ENCODE measurements around the gene ZNF526. TPM values are rescaled to one million over a fixed set of nuclear protein-coding genes. Genes with fewer than 3 reads are reported as not detected.

Gene ZNF526
- total RNA-seq, 4 donors from 2014 or later = 4.6 to 7.9 (median 6.8) TPM

DNA sequence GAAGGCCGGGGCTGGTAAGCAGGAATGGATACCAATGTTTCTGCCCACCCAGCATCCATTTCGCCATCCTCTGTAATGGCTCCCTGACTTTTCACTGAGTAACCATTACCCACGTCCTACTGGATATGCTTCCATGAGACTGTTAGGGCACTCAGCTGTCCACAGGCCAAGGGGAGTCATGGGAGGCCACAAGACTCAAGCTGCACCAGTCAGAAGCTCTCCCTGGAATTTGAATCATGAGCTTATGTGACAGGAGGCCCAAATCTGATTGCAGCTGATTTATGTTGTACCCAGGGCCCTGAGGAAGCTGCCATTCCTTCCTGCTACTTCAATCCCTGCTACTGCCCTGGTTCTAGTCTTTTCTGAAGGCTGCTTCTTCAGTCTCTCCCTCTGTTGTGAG lies 31.0 kb upstream of the ZNF526 start:
- Histone ChIP-seq H3K27ac (no peak overlapping the region), H3K27me3 (no peaks in the 10 kb centered on the region), H3K4me1 (no peaks in the 10 kb centered on the region), H3K36me3 (no peaks in the 10 kb centered on the region), H3K4me3 (replicated peaks in 1 of 3) (no peak overlapping the region), H3K9me3 (no peaks in the 10 kb centered on the region)
- TF ChIP-seq, protein P1, sequence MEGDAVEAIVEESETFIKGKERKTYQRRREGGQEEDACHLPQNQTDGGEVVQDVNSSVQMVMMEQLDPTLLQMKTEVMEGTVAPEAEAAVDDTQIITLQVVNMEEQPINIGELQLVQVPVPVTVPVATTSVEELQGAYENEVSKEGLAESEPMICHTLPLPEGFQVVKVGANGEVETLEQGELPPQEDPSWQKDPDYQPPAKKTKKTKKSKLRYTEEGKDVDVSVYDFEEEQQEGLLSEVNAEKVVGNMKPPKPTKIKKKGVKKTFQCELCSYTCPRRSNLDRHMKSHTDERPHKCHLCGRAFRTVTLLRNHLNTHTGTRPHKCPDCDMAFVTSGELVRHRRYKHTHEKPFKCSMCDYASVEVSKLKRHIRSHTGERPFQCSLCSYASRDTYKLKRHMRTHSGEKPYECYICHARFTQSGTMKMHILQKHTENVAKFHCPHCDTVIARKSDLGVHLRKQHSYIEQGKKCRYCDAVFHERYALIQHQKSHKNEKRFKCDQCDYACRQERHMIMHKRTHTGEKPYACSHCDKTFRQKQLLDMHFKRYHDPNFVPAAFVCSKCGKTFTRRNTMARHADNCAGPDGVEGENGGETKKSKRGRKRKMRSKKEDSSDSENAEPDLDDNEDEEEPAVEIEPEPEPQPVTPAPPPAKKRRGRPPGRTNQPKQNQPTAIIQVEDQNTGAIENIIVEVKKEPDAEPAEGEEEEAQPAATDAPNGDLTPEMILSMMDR (IDR thresholded peaks at IDR 0.05) = no peak
- TF ChIP-seq POLR2A (IDR thresholded peaks at IDR 0.05) = no peak
- intact Hi-C loops (cut with DNase I) = no loop called here
- WGBS, 2 donors = 74 to 78% methylated on average over 3 of the region's 3 CpGs
- no peak for DNase-seq

DNA sequence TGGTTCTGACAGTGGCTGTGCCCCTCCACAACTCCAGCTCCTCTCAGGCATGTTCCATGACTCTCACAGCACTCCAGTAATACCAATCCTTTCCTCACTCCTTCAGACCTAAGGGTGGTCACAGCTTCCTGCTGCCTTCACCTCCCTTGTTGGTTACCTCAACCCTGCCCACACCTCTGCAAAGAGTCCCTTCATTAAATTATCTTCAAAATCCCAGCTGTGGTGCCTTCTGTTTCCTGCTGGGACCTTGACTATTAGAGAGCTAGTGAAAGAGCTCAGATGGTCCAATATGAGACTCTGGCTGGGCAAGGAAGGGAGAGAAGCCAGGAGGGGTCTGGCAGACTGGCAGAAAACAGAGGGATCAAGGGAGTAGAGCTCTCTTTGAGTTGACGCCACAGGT lies 28.8 kb upstream of the ZNF526 start:
- no peak for DNase-seq
- H3K9me3 ChIP-seq = no peaks in the 10 kb centered on the region
- H3K4me1 ChIP-seq = no peaks in the 10 kb centered on the region
- no peaks in the 10 kb centered on the region for H3K27me3 ChIP-seq
- H3K4me3 ChIP-seq (replicated peaks in 1 of 3) = no peak overlapping the region
- no peaks in the 10 kb centered on the region for H3K36me3 ChIP-seq
- intact Hi-C loops (cut with DNase I) = no loop called here
- H3K27ac ChIP-seq = no peak overlapping the region
- TF ChIP-seq POLR2A (IDR thresholded peaks at IDR 0.05) = no peak
- WGBS, 2 donors = 78 to 93% methylated on average over 1 of the region's 1 CpG

DNA sequence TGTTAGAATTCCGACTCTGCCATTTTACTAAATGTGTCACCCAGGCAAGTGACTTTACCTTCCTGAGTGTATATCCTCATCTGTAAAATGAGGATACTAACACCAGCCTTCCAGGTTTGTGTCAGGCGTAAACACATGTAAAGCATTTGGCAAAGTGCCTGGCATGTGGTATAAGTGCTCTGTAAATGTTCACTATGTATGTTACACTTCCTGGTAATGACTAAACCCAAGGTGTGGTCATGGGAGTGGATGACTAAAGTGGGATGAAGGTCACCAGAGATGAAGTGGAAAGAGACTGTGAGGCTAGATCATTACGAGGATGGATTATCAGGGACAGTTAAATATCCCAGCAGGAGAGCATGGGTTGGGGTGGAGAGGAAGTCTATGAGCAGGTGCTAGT lies 28.3 kb upstream of the ZNF526 start:
- Histone ChIP-seq H3K27me3 (no peaks in the 10 kb centered on the region), H3K27ac (no peak overlapping the region), H3K9me3 (no peaks in the 10 kb centered on the region), H3K4me3 (replicated peaks in 1 of 3) (no peak overlapping the region), H3K36me3 (no peaks in the 10 kb centered on the region), H3K4me1 (no peaks in the 10 kb centered on the region)
- no peak for TF ChIP-seq POLR2A (IDR thresholded peaks at IDR 0.05)
- TF ChIP-seq, protein P1 (IDR thresholded peaks at IDR 0.05) = no peak
- DNase-seq = no peak
- WGBS, 2 donors = 67 to 76% methylated on average over 3 of the region's 3 CpGs
- intact Hi-C loops (cut with DNase I) = no loop called here

DNA sequence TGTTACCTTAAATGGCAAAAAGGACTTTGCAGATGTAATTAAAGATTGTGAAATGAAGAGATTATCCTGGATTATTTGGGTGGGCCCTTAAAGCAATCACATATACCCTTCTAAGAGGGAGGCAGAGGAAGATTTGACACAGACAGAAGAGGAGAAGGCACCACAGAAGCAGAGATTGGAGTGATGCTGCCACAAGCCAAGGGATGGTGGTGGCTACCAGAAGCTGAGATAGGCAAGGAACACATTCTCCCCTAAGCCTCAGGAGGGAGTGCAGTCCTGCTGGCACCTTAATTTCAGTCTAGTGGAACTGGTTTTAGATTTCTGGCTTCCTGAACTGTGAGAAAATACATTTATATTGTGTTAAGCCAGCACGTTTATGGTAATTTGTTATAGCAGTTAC lies 26.8 kb upstream of the ZNF526 start:
- WGBS, 2 donors = 83 to 88% methylated on average over 1 of the region's 1 CpG
- TF ChIP-seq, protein P1 (IDR thresholded peaks at IDR 0.05) = no peak
- no peak for TF ChIP-seq POLR2A (IDR thresholded peaks at IDR 0.05)
- no peaks in the 10 kb centered on the region for H3K9me3 ChIP-seq
- intact Hi-C loops (cut with DNase I) = no loop called here
- no peak for DNase-seq
- peaks cover 0 to 3% of the 10 kb centered on the region in 2 donors for H3K36me3 ChIP-seq
- no peak overlapping the region for H3K27ac ChIP-seq
- H3K27me3 ChIP-seq = no peaks in the 10 kb centered on the region
- no peaks in the 10 kb centered on the region for H3K4me1 ChIP-seq
- H3K4me3 ChIP-seq (replicated peaks in 1 of 3) = no peak overlapping the region

DNA sequence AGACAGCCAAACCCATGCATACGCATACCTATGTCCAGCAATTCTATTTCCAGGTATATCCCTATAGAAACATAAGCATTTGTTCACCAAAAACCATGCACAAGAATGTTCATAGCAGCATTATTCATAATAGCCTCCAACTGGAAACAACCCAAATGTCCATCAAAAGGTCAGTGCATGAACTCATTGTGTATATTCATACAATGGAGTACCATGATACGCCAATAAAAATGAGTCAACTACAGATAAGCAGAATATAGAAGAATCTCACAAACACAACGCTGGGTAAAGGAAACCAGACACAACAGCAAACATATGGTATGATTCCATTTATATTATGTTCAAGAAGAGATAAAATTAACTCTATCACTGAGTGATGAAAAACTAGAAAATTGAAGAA lies 26.4 kb upstream of the ZNF526 start:
- no peaks in the 10 kb centered on the region for H3K27me3 ChIP-seq
- H3K36me3 ChIP-seq = peaks cover 3 to 7% of the 10 kb centered on the region in 2 donors
- WGBS, 2 donors = 84 to 88% methylated on average over 3 of the region's 3 CpGs
- intact Hi-C loops (cut with DNase I) = no loop called here
- no peak overlapping the region for H3K27ac ChIP-seq
- TF ChIP-seq, protein P1 (IDR thresholded peaks at IDR 0.05) = no peak
- TF ChIP-seq POLR2A (IDR thresholded peaks at IDR 0.05) = no peak
- no peaks in the 10 kb centered on the region for H3K4me1 ChIP-seq
- no peaks in the 10 kb centered on the region for H3K9me3 ChIP-seq
- no peak overlapping the region for H3K4me3 ChIP-seq (replicated peaks in 1 of 3)
- no peak for DNase-seq
